Right ventricle myocardium superior (tissue), 1 donor: ENCODE data around the gene SAMD4A. TPM values are rescaled to one million over a fixed set of nuclear protein-coding genes. Genes with fewer than 3 reads are reported as not detected.
A peak's percentile ranks its signal among the peaks of the same experiment; 100 is the strongest.

ENCODE experiments used
- ATAC-seq: fragments of 200-7000 bp; cut with Tn5 transposase; one replicate; pipeline ENCODE4 v1.9.1; 2020; ENCODE audit warnings: mild to moderate bottlenecking; ENCODE audit not compliant: poor library complexity
- DNase-seq: peaks from one replicate; pipeline ENCODE4 v3.0.0-alpha.2; 2020
- intact Hi-C: fragments of 100-400 bp; cut with DNase I; formaldehyde crosslinking; loops from one replicate; pipeline ENCODE4 v1.11.2; 2022
- total RNA-seq: library from RNA; stranded (reverse); fragmentation: NEBNext Ultra II Directional; extraction: Animal tissue kit (Norgen Biotek cat#: 25700); gene quantifications from one replicate; pipeline ENCODE4 v1.2.1, GENCODE V29; 2021
- donor health status: DM: no; HTN: yes; CAD: no; lungs with severe emphysema.

The SAMD4A gene
- total RNA-seq, 1 donor from 2014 or later: 149 TPM

DNA sequence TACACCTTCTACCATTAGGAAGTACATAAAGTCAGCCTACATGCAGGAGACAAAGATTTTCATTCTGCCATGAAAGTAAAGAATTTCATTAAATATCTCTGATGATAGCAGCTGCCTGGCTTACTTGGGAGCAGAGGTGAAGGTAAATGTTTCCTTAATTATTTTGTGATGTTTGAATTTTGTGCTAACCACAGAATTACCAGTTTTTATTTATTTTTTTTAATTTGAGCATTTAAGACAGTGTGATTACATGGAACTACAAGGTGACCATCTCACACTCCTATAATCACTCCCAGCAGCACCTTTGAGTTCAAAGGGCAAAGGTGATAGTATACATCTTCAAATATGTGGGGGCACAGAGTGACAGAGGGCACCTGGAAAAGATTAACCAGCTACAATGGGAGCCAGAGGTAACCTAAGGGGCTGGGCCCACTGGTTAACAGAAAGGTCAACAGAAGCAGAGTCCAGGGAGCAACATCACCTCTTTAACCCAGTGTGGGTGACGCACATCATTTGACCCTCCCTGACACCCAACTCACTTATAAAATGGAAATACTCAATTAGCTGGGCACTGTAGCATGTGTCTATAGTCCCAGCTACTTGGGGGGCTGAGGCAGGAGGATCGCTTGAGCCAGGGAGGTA is 270.7 kb downstream of the SAMD4A start:
- intact Hi-C loops: no loop called here
- no peak for ATAC-seq
- no peak for DNase-seq

DNA sequence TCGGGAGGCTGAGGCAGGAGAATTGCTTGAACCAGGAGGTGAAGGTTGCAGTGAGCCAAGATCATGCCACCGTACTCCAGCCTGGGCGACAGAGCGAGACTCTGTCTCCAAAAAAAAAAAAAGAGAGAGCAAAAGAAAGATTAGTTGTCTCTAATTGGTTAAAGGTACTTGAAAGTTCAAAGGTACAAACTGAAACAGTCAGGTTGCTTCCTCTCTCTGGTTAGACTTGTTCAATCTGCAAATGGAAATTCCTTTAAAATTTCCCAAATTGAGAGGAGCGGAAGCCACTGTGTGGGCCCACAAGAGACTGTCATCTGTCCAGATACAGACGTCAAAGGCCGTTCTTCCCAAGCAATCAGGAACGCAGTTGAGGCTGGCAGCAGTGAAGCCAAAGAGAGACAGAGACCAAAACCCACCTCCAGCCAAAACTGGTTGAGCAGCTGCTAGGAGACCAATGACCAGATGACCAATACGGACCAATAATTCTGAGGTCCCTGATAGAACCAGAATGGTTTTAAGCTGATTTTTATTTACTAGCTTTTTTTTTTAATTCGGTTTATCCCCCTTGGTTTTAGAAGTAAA is 272.1 kb downstream of the SAMD4A start:
- intact Hi-C loops: no loop called here
- no peak for ATAC-seq

DNA sequence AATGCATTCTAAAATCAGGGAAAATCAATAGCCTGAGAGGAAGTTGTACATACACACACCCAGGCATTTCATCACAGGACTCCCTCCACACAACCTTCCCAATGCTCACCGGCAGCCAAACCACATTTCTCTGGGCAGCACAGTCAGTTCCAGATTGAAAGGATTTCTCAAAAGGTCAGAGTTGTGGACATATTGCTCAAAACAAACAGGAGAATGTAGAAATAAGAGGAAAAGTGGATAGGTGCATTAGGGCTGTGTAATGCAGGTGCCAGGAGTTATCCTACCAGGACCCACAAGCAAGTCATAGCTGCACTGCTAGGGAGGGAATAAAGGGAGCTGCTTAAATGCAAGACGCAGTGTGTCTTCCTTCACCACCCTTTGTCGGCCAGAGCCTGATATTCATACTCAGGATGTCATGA is 272.8 kb downstream of the SAMD4A start:
- DNase-seq (no peak), ATAC-seq (peak; percentile 52)
- intact Hi-C loops: no loop called here

More for the DNA sequence above, 272.1 kb downstream of the SAMD4A start:
- DNase-seq: no peak

DNA sequence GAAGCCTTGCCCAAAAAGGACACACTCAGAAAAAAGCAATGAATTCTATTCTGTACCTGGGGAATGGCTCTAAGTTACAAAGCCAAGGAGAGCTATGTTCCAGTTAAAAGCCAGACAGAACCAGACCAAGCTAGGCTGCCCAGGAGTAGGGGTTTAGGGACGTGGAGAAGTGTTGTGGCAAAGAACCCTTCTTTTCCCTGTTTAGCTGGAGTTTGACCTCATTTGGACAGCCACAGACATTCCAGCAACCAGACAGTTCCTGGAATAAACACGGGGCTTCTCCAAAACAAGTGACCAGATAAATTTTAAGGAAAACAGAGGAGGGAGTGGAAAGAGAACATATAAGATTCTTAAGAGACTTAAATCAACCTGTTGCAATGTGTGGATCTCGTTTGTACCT is 273.4 kb downstream of the SAMD4A start:
- no peak for DNase-seq
- no peak for ATAC-seq
- intact Hi-C loops: no loop called here

DNA sequence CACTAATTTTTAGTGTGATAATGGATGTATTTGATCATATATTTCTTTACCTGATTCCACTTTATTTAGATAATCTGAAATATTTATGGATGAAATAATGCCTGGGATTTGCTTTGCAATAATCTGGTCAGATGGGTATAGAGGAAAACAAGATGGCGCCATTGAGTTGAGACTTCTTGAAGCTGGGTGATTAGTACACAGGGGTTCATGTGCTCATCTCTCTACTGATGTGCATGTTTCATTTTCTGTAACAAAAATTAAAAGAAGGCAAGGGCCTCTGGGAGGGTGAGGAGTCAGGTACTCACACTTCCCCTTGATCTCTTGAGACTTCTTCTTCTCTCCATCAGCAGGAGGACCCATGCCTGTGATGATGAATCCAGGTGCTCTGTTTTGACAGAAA is 273.9 kb downstream of the SAMD4A start:
- intact Hi-C loops: no loop called here
- ATAC-seq (no peak), DNase-seq (no peak)

Other genes with a start within 250 kb of the SAMD4A start
- 5.2 TPM for gene CDKN3, start 170.1 kb upstream of the SAMD4A start, total RNA-seq
- gene CNIH1, start 125.8 kb upstream of the SAMD4A start, total RNA-seq: 97.0 TPM
- gene GMFB, start 78.1 kb upstream of the SAMD4A start, total RNA-seq: 27.6 TPM
- gene CGRRF1, start 57.2 kb upstream of the SAMD4A start, total RNA-seq: 15.1 TPM